ENCODE results near the gene LTK. TPM values are rescaled to one million over a fixed set of nuclear protein-coding genes. Genes with fewer than 3 reads are reported as not detected.

LTK gene
- total and polyA plus RNA-seq, 2 of the 8 experiments (the other 6 are each of a cell fraction or from before 2014, with no cell fraction given): 0.05 to 0.19 TPM

DNA sequence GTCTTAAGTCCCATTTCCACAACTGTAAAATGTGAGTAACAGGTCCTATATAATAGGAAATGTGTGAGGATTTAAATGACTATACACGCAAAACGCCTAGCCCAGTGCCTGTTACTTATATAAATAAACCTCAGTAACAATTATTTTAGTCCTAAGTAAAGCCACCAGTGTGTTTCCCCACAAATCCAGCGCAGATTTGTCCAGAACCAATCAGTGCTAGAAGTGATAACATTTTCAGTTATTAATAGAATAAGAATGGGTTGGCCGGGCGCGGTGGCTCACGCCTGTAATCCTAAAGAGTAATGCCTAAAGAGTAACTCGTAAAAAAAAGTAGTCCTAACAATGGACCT is 29.9 kb upstream of the LTK start:
- H3K9ac ChIP-seq (replicated peaks in 1 of 4; ENCODE audit: extremely low read depth in 1 of 4, low read depth in 3 of 4, low read length in 3 of 4): peak overlapping the region in 3 of 4 experiments; percentile 84 to 94 (median 87); a peak in 6 of 7 replicates
- peak overlapping the region; percentile 61 to 76 for H3K4me2 ChIP-seq (ENCODE audit: insufficient read depth in 1 of 2, low read depth in 2 of 2, low read length in 2 of 2)
- peaks cover 0 to 3% (median 1%) of the 10 kb centered on the region in 4 experiments; a peak in 1 of 7 replicates for H3K27me3 ChIP-seq (replicated peaks in 1 of 4; ENCODE audit: control insufficient read depth in 3 of 4, extremely low read depth in 1 of 4, insufficient read depth in 3 of 4, low read length in 3 of 4)
- CTCF ChIA-PET (ENCODE audit: partially characterized antibody): no interaction called here
- H4K91ac ChIP-seq (replicated peaks; ENCODE audit: insufficient read length, low read length): no peak overlapping the region
- H2BK5ac ChIP-seq (ENCODE audit: low read depth, low read length): peak overlapping the region; percentile 90; the same call in 1 of the 2 replicates
- no peak overlapping the region; the same call in 1 of the 2 replicates for H2BK12ac ChIP-seq (ENCODE audit: low read depth, low read length)
- H2BK20ac ChIP-seq (ENCODE audit: low read length): no peak overlapping the region
- H3K56ac ChIP-seq (replicated peaks; ENCODE audit: insufficient read length, low read depth, low read length): peak overlapping the region; percentile 78
- H4K20me1 ChIP-seq (replicated peaks in 1 of 2; ENCODE audit: control insufficient read depth in 1 of 2, insufficient read depth in 2 of 2, low read length in 2 of 2): no peaks in the 10 kb centered on the region
- H4K8ac ChIP-seq (ENCODE audit: extremely low read depth, insufficient read depth, low read length): peak overlapping the region; percentile 98; the same call in 1 of the 2 replicates
- peaks cover 2% of the 10 kb centered on the region; the same call in 1 of the 2 replicates for H3K79me1 ChIP-seq (ENCODE audit: low read depth, low read length)
- POLR2A ChIA-PET (ENCODE audit: partially characterized antibody): interaction anchor here (0.6 to 2.2 kb wide), 14 partner anchors 9 to 961 kb away, joined by 3 to 18 read pairs (median 4); partner anchors contain the start of gene MAPKBP1
- no peak overlapping the region for H3K14ac ChIP-seq (ENCODE audit: insufficient read length)
- H3K23ac ChIP-seq (ENCODE audit: insufficient read length): no peak overlapping the region
- peak overlapping the region; percentile 65 for H4K5ac ChIP-seq (ENCODE audit: insufficient read length, low read depth, low read length)
- H3K4me3 ChIP-seq (ENCODE audit: extremely low read depth in 1 of 4, insufficient read depth in 2 of 4, low read depth in 3 of 4, low read length in 4 of 4): peak overlapping the region; percentile 76 to 95 (median 80)
- peak overlapping the region; percentile 58 for H3K4ac ChIP-seq (replicated peaks; ENCODE audit: insufficient read length, low read depth, low read length)
- H2BK120ac ChIP-seq (replicated peaks; ENCODE audit: low read depth, low read length): no peak overlapping the region
- 13% methylated on average over 8 of the region's 8 CpGs; no CpG with 5 or more reads in 1 of the 2 experiments for WGBS, 2 experiments (ENCODE audit: extremely low coverage in 1 of 2, insufficient coverage in 1 of 2, insufficient read length in 1 of 2, insufficient replicate concordance in 2 of 2, low coverage in 1 of 2, low lambda C conversion rate in 2 of 2, missing lambda C conversion rate in 1 of 2)
- no peaks in the 10 kb centered on the region; a peak in 1 of 8 replicates for H3K36me3 ChIP-seq (ENCODE audit: control insufficient read depth in 2 of 4, insufficient read depth in 4 of 4, low read length in 3 of 4)
- peak overlapping the region; percentile 38; the same call in 1 of the 2 replicates for H2AFZ ChIP-seq (ENCODE audit: low read length)
- DNase-seq (ENCODE audit: low read depth in 1 of 2, low spot score in 2 of 2): no peak
- no peak for FAIRE-seq
- H2AK5ac ChIP-seq (ENCODE audit: low read depth, low read length): no peak overlapping the region
- peaks cover 0 to 13% of the 10 kb centered on the region in 2 experiments; a peak in 2 of 4 replicates for H3K79me2 ChIP-seq (ENCODE audit: control insufficient read depth in 1 of 2, insufficient read depth in 2 of 2, low read length in 2 of 2)
- H3K18ac ChIP-seq (ENCODE audit: extremely low read depth, low read length): no peak overlapping the region; the same call in 1 of the 2 replicates
- H3K27ac ChIP-seq (ENCODE audit: low read depth, low read length): peak overlapping the region; percentile 80
- no peaks in the 10 kb centered on the region; a peak in 2 of 7 replicates for H3K4me1 ChIP-seq (replicated peaks in 1 of 4; ENCODE audit: control insufficient read depth in 3 of 4, insufficient read depth in 4 of 4, low read length in 3 of 4)
- H3K23me2 ChIP-seq (ENCODE audit: low read depth, low read length): no peaks in the 10 kb centered on the region
- no peak overlapping the region for H2BK15ac ChIP-seq (ENCODE audit: low read length)
- H3K9me3 ChIP-seq (ENCODE audit: insufficient read depth in 2 of 2, low read depth in 1 of 2, low read length in 1 of 2): no peaks in the 10 kb centered on the region
- TF ChIP-seq POLR2AphosphoS5 (IDR thresholded peaks at IDR 0.05; ENCODE audit: low read depth, low read length) (no peak), NRF1 (IDR thresholded peaks at IDR 0.05; ENCODE audit: low read depth, low read length) (no peak)

Data from H1 (cell line).